ENCODE measurements around the gene RNF208.

RNF208 gene

GRCh38 chr9:137186385-137186784 is 35.7 kb downstream of the RNF208 start:
- H3K9me2 ChIP-seq (replicated peaks; ENCODE audit: control insufficient read depth, low read length): no peaks in the 10 kb centered on the region
- H3K27ac ChIP-seq (ENCODE audit: low read depth, low read length): no peak overlapping the region
- peak overlapping the region; percentile 95; the same call in 1 of the 2 replicates for H3K4me3 ChIP-seq (ENCODE audit: low read length)
- no peaks in the 10 kb centered on the region for H3K27me3 ChIP-seq (ENCODE audit: control insufficient read depth, low read length)
- H3K9me3 ChIP-seq (ENCODE audit: control insufficient read depth, insufficient read depth, low read length): no peaks in the 10 kb centered on the region
- H3K36me3 ChIP-seq (ENCODE audit: control insufficient read depth, low read length): peaks cover 60% of the 10 kb centered on the region
- no peaks in the 10 kb centered on the region for H3F3A ChIP-seq (ENCODE audit: control insufficient read depth, insufficient read depth)
- peak overlapping the region; percentile 72 for H3K4me2 ChIP-seq (ENCODE audit: low read length)
- H3K4me1 ChIP-seq (ENCODE audit: control insufficient read depth, low read length): peaks cover 29% of the 10 kb centered on the region
- H3K79me2 ChIP-seq (ENCODE audit: control insufficient read depth, low read length): peaks cover 59% of the 10 kb centered on the region
- TF ChIP-seq CTCF (IDR thresholded peaks at IDR 0.05; ENCODE audit: low read depth, low read length, poor library complexity, severe bottlenecking) (no peak), EZH2phosphoT487 (IDR thresholded peaks at IDR 0.05; ENCODE audit: borderline replicate concordance, low read length) (no peak)
- H4K20me1 ChIP-seq (ENCODE audit: control insufficient read depth, insufficient read depth, low read depth, low read length): no peaks in the 10 kb centered on the region

- peaks cover 29% of the 10 kb centered on the region for H3K4me1 ChIP-seq (ENCODE audit: control insufficient read depth, low read length)
- TF ChIP-seq CTCF (IDR thresholded peaks at IDR 0.05; ENCODE audit: low read depth, low read length, poor library complexity, severe bottlenecking): no peak
- no peak for TF ChIP-seq EZH2phosphoT487 (IDR thresholded peaks at IDR 0.05; ENCODE audit: borderline replicate concordance, low read length)
- no peaks in the 10 kb centered on the region for H4K20me1 ChIP-seq (ENCODE audit: control insufficient read depth, insufficient read depth, low read depth, low read length)
- H3K4me2 ChIP-seq (ENCODE audit: low read length): peak overlapping the region; percentile 72; the same call in 1 of the 2 replicates
- H3K27me3 ChIP-seq (ENCODE audit: control insufficient read depth, low read length): no peaks in the 10 kb centered on the region
- peaks cover 60% of the 10 kb centered on the region for H3K36me3 ChIP-seq (ENCODE audit: control insufficient read depth, low read length)
- H3K9me2 ChIP-seq (replicated peaks; ENCODE audit: control insufficient read depth, low read length): no peaks in the 10 kb centered on the region
- no peaks in the 10 kb centered on the region for H3K9me3 ChIP-seq (ENCODE audit: control insufficient read depth, insufficient read depth, low read length)
- H3K4me3 ChIP-seq (ENCODE audit: low read length): no peak overlapping the region
- H3F3A ChIP-seq (ENCODE audit: control insufficient read depth, insufficient read depth): no peaks in the 10 kb centered on the region
- H3K27ac ChIP-seq (ENCODE audit: low read depth, low read length): no peak overlapping the region
- peaks cover 59% of the 10 kb centered on the region for H3K79me2 ChIP-seq (ENCODE audit: control insufficient read depth, low read length)
These were observed 36.1 kb downstream of the RNF208 start for GRCh38 chr9:137185921-137186320.

- Histone ChIP-seq H3K79me2 (ENCODE audit: control insufficient read depth, low read length) (peaks cover 50% of the 10 kb centered on the region), H3K9me2 (replicated peaks; ENCODE audit: control insufficient read depth, low read length) (no peaks in the 10 kb centered on the region), H3F3A (ENCODE audit: control insufficient read depth, insufficient read depth) (no peaks in the 10 kb centered on the region), H3K4me2 (ENCODE audit: low read length) (no peak overlapping the region), H3K9me3 (ENCODE audit: control insufficient read depth, insufficient read depth, low read length) (no peaks in the 10 kb centered on the region), H3K27ac (ENCODE audit: low read depth, low read length) (no peak overlapping the region), H3K36me3 (ENCODE audit: control insufficient read depth, low read length) (peaks cover 60% of the 10 kb centered on the region), H3K4me1 (ENCODE audit: control insufficient read depth, low read length) (peaks cover 24% of the 10 kb centered on the region), H3K4me3 (ENCODE audit: low read length) (no peak overlapping the region), H3K27me3 (ENCODE audit: control insufficient read depth, low read length) (no peaks in the 10 kb centered on the region), H4K20me1 (ENCODE audit: control insufficient read depth, insufficient read depth, low read depth, low read length) (no peaks in the 10 kb centered on the region)
- no peak for TF ChIP-seq EZH2phosphoT487 (IDR thresholded peaks at IDR 0.05; ENCODE audit: borderline replicate concordance, low read length)
- no peak for TF ChIP-seq CTCF (IDR thresholded peaks at IDR 0.05; ENCODE audit: low read depth, low read length, poor library complexity, severe bottlenecking)
These were observed 37.0 kb downstream of the RNF208 start for GRCh38 chr9:137184881-137185660.

Data from DOHH2 (cell line).